HG03095 (cell line): ENCODE results near the gene LOXL1.
"Not testable (repeated sequence)": the region's sequence is repeated elsewhere in the genome, so short reads cannot be mapped to it uniquely, and the experiment has no call there.

ENCODE experiments used
- ATAC-seq: cut with Tn5 transposase; IDR thresholded peaks from one replicate; pipeline ENCODE4 v1.9.1; 2021; ENCODE audit warnings: moderate library complexity; ENCODE audit not compliant: unreplicated experiment

Gene LOXL1

GRCh38 chr15:73972984-73973682 is 46.9 kb downstream of the LOXL1 start:
- no peak for ATAC-seq

DNA sequence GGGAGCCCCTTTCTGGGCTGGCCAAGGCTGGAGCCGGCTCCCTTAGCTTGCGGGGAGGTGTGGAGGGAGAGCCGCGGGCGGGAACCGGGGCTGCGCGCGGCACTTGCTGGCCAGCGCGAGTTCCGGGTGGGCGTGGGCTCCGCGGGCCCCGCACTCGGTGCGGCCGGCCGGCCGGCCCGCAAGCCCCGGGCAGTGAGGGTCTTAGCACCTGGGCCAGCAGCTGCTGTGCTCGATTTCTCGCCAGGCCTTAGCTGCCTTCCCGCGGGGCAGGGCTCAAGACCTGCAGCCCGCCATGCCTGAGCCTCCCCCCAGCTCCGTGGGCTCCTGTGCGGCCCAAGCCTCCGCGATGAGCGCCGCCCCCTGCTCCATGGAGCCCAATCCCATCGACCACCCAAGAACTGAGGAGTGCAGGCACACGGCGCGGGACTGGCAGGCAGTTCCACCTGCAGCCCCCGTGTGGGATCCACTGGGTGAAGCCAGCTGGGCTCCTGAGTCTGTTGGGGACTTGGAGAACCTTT is 47.5 kb downstream of the LOXL1 start:
- ATAC-seq = not testable (repeated sequence)

- not testable (repeated sequence) for ATAC-seq
These were observed 49.3 kb downstream of the LOXL1 start for GRCh38 chr15:73975440-73976125.

DNA sequence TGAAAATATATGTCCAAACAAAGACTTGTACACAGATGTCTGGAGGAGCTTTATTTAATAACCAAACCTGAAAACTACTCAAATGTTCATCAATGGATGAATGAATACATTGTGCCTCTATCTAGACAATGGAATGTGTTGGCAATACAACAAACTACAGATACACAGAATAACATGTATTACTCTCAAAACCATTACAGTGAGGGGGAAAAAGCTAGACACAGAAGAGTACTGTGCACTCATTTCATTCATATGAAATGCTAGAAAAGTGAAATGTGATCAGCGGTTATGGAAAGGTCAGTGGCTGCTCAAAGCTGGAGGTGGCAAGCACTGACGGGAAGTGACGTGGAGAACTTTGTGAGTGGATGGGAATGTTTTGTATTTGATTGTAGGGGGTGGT is 52.6 kb downstream of the LOXL1 start:
- ATAC-seq = no peak

- ATAC-seq = no peak
These were observed 53.4 kb downstream of the LOXL1 start for GRCh38 chr15:73979636-73980035.

- ATAC-seq = no peak
These were observed 55.5 kb downstream of the LOXL1 start for GRCh38 chr15:73981761-73982221.

GRCh38 chr15:73982222-73982962 is 56.1 kb downstream of the LOXL1 start:
- ATAC-seq = no peak

DNA sequence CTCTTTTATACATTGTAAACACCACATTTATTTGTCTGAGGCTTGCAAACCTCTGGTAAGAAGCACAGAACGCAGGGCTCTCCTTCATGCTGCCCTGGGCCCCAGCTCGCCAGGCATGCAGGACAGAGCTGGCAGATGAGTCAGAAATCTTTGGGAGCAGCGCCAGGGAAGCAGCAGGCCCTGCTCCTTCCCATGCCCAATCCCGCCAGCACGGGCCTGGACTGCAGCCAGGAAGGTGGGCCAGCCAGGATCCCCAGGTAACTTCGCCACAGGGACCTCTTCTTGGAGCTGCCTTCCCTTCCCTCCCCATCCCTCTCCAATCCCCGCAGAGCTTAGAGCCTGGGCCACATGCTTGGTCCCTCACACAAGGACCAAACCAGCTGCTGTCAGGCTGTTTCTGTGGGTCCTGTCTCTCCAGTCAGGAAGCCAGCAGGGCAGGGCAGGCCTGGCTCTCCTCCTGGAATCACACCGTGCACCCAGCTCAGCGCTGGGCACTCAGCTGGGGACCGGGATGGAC is 57.0 kb downstream of the LOXL1 start:
- no peak for ATAC-seq

- no peak for ATAC-seq
These were observed 57.5 kb downstream of the LOXL1 start for GRCh38 chr15:73983773-73984172.

- no peak for ATAC-seq
These were observed 58.1 kb downstream of the LOXL1 start for GRCh38 chr15:73984208-73984979.

- ATAC-seq = no peak
These were observed 59.0 kb downstream of the LOXL1 start for GRCh38 chr15:73985101-73985873.

DNA sequence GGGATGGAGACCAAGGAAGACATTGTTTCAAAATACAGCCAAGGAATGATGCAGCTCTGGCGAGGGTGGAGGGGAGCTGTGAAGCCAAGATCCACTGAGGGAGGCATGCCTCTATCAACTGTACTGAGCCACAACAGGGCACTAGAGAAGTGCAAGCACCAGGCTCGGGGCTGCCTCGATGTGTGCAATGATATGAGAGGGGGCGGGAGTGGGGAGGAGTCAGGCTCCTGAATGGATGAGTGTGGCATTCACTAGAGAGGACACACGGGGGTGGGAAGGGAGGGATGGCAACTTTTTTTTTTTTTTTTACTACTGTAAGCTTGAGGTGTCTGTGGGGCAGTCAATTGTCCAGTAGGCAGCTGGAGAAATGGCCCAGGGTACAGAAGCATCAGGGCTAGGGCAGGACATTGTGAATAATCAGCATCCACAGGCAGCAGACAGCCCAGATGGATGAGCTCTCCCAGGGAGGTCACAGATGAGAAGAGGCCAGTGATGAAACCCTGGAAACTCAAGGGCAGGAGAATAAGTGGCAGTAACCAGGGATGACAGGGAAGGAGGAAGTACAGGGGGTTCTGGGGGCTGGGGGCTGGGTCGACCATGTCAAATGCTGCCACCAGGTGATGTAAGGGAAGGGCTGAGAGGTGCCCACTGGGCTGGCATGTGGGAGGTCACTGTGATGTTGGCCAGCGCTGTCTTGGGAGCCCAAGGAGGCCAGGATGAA is 60.0 kb downstream of the LOXL1 start:
- ATAC-seq = no peak

DNA sequence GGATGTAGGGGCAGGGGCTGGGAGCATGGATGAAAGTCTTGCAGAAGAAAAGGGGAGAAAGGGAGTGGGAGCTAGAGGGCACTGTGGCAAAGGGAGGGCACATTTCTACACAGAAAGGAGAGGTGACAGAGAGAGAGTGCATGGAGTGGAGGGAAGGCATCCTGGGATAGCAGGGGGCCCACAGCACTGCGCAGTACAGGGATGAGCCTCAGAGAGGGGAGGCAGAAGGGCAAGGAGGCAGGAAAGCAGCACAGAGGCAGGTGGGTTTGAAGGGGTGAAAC is 60.5 kb downstream of the LOXL1 start:
- no peak for ATAC-seq

DNA sequence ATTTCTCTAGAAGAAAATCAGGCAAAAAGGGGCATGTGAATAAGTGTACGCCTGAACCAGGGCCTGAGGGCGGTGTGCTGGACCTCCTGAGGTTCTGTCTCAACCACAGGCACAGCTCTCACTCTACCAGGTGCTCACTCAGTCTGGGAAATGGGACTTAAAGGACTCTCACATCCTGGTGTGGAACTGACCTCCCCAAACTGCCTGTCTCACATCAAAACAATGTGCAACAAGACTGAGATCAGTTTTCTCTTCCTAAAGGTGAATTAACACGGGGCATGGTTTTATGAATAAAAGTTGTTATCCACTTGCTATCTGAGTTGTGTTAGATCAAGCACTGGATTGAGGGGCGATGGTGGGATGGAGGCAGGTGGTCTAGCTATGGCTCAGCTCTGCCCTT is 61.0 kb downstream of the LOXL1 start:
- ATAC-seq = no peak

- no peak for ATAC-seq
These were observed 61.6 kb downstream of the LOXL1 start for GRCh38 chr15:73987681-73988444.

- no peak for ATAC-seq
These were observed 62.2 kb downstream of the LOXL1 start for GRCh38 chr15:73988445-73988969.

- ATAC-seq = no peak
These were observed 62.9 kb downstream of the LOXL1 start for GRCh38 chr15:73989001-73989798.
